Neural progenitor cell (in vitro differentiated cells): ENCODE results near the gene FEM1B. TPM values are rescaled to one million over a fixed set of nuclear protein-coding genes. Genes with fewer than 3 reads are reported as not detected.

Experiments used
- DNase-seq: peaks from one replicate; pipeline ENCODE4 v3.0.0-alpha.2; 2016; ENCODE audit warnings: low spot score
- H2AFZ ChIP-seq: fragments of 200-600 bp; sonication (generic); replicated peaks from 2 replicates; pipeline ENCODE4 v1.6.1; 2016; ENCODE audit warnings: antibody characterized with exemption
- H3F3A ChIP-seq: fragments of 200-600 bp; sonication (generic); 2 replicates; pipeline ENCODE4 v1.6.1; 2016; ENCODE audit warnings: antibody characterized with exemption, low read depth
- H3K27ac ChIP-seq: fragments of 200-600 bp; sonication (generic); 2 replicates; pipeline ENCODE4 v1.5.1; 2016; ENCODE audit warnings: mild to moderate bottlenecking
- H3K27me3 ChIP-seq: fragments of 200-600 bp; sonication (generic); 2 replicates; pipeline ENCODE4 v1.6.1; 2016; ENCODE audit warnings: mild to moderate bottlenecking, moderate library complexity
- H3K36me3 ChIP-seq: fragments of 200-600 bp; sonication (generic); 2 replicates; pipeline ENCODE4 v1.5.1; 2016
- H3K4me1 ChIP-seq: fragments of 200-600 bp; sonication (generic); 2 replicates; pipeline ENCODE4 v1.6.1; 2016; ENCODE audit warnings: mixed run types
- H3K4me2 ChIP-seq: fragments of 200-600 bp; sonication (generic); 2 replicates; pipeline ENCODE4 v1.6.1; 2016
- H3K4me3 ChIP-seq: fragments of 200-600 bp; sonication (generic); 2 replicates; pipeline ENCODE4 v1.5.1; 2016
- H3K79me2 ChIP-seq: fragments of 200-600 bp; sonication (generic); 2 replicates; pipeline ENCODE4 v1.6.1; 2016; ENCODE audit warnings: low read depth
- H3K9ac ChIP-seq: fragments of 200-600 bp; sonication (generic); 2 replicates; pipeline ENCODE4 v1.6.1; 2016
- H3K9me3 ChIP-seq: fragments of 200-600 bp; sonication (generic); 2 replicates; pipeline ENCODE4 v1.5.1; 2016; ENCODE audit warnings: low read depth
- H4K20me1 ChIP-seq: fragments of 200-600 bp; sonication (generic); 2 replicates; pipeline ENCODE4 v1.6.1; 2016; ENCODE audit warnings: low read depth
- H3K27ac Mint-ChIP-seq: 3 replicates; pipeline ENCODE4 v1.8.0; 2021; ENCODE audit warnings: mixed read lengths
- H3K27me3 Mint-ChIP-seq: 2 replicates; pipeline ENCODE4 v1.8.0; 2022; ENCODE audit warnings: low read depth, mild to moderate bottlenecking, inconsistent platforms, moderate library complexity, mixed read lengths; ENCODE audit not compliant: insufficient read depth
- H3K36me3 Mint-ChIP-seq: 3 replicates; pipeline ENCODE4 v1.8.0; 2021; ENCODE audit warnings: mixed read lengths
- H3K4me1 Mint-ChIP-seq: 3 replicates; pipeline ENCODE4 v1.8.0; 2021; ENCODE audit warnings: mixed read lengths
- H3K4me3 Mint-ChIP-seq: 3 replicates; pipeline ENCODE4 v1.8.0; 2021; ENCODE audit warnings: mild to moderate bottlenecking, moderate library complexity, mixed read lengths
- H3K9me3 Mint-ChIP-seq: 3 replicates; pipeline ENCODE4 v1.8.0; 2020; ENCODE audit warnings: mixed read lengths
- CTCF ChIP-seq: fragments of 200-600 bp; sonication (generic); IDR thresholded peaks from 2 replicates; pipeline ENCODE4 v1.5.1; 2017; ENCODE audit warnings: antibody characterized with exemption, mild to moderate bottlenecking
- EZH2 ChIP-seq: fragments of 200-600 bp; sonication (generic); IDR thresholded peaks from 2 replicates; pipeline ENCODE4 v1.6.1; 2017; ENCODE audit warnings: antibody characterized with exemption, mild to moderate bottlenecking, moderate library complexity
- EZH2phosphoT487 ChIP-seq: fragments of 200-600 bp; sonication (generic); IDR thresholded peaks from 2 replicates; pipeline ENCODE4 v1.6.1; 2017; ENCODE audit warnings: antibody characterized with exemption
- total RNA-seq: library from RNA; depleted of rRNA; stranded (reverse); fragments of >200 nt; gene quantifications from 2 replicates; pipeline ENCODE4 v1.2.3, GENCODE V29; 2015; ENCODE audit warnings: low replicate concordance

FEM1B gene
- total RNA-seq, 1 donor from 2014 or later, result 80.0 TPM

DNA sequence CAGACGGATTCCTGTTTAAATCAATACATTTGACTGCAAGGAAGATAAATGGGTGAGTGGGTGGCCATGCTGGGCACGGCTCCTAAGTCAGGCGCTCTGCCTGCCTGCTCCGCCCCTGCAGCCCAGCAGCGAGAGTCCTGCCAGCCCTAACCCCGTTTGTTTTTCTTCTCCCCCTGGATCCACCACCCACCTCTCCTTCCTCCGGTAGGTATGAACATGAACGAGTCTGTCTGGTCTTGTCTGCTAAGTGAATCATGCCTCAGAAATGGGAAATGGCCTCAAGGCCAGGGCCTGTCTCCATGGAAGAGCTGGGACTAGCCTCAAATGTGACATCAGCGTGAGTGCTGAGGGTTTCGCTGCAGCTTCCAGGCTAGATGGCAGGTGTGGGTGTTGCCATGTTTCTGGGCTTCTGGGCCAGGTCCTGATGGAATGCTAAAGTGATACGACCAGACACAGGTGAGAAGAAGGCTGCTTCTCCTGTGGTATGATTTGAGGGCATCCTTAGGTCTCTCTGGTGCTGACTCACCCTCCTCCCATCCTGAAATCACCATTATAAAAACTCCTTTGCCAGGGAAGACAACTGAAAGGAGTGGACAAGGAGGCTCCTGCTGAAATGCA is 5.6 kb upstream of the FEM1B start:
- Histone ChIP-seq H3K4me1 (peaks cover 19% of the 10 kb centered on the region), H3K36me3 (no peaks in the 10 kb centered on the region), H4K20me1 (no peaks in the 10 kb centered on the region), H3K9me3 (no peaks in the 10 kb centered on the region), H3K27ac (no peak overlapping the region), H3K27me3 (no peaks in the 10 kb centered on the region), H3K79me2 (no peaks in the 10 kb centered on the region), H3K4me3 (no peak overlapping the region), H3K4me2 (peak overlapping the region; percentile 31), H3F3A (peaks cover 13% of the 10 kb centered on the region), H3K9ac (no peak overlapping the region), H2AFZ (peak overlapping the region; percentile 73)
- Mint-ChIP-seq H3K36me3 (no peaks in the 10 kb centered on the region), H3K4me1 (peaks cover 37% of the 10 kb centered on the region), H3K4me3 (no peak overlapping the region), H3K9me3 (no peaks in the 10 kb centered on the region), H3K27ac (peak overlapping the region; percentile 31), H3K27me3 (peaks cover 5% of the 10 kb centered on the region)
- DNase-seq, result peak; percentile 31
- no peak for TF ChIP-seq CTCF
- no peak for TF ChIP-seq EZH2phosphoT487
- TF ChIP-seq EZH2, result no peak

GRCh38 chr15:68272721-68273271 is 4.7 kb upstream of the FEM1B start:
- no peak overlapping the region for H2AFZ ChIP-seq
- no peaks in the 10 kb centered on the region for H3K36me3 Mint-ChIP-seq
- peaks cover 40% of the 10 kb centered on the region for H3K4me1 Mint-ChIP-seq
- H3K9me3 ChIP-seq, result no peaks in the 10 kb centered on the region
- H3K27ac Mint-ChIP-seq, result no peak overlapping the region
- no peak overlapping the region for H3K27ac ChIP-seq
- no peak overlapping the region for H3K4me3 ChIP-seq
- H3K4me1 ChIP-seq, result peaks cover 19% of the 10 kb centered on the region
- no peaks in the 10 kb centered on the region for H3K27me3 ChIP-seq
- peaks cover 2% of the 10 kb centered on the region for H3K27me3 Mint-ChIP-seq
- H4K20me1 ChIP-seq, result no peaks in the 10 kb centered on the region
- no peak overlapping the region for H3K4me3 Mint-ChIP-seq
- H3F3A ChIP-seq, result peaks cover 17% of the 10 kb centered on the region
- no peaks in the 10 kb centered on the region for H3K9me3 Mint-ChIP-seq
- H3K79me2 ChIP-seq, result no peaks in the 10 kb centered on the region
- DNase-seq, result no peak
- no peaks in the 10 kb centered on the region for H3K36me3 ChIP-seq
- no peak overlapping the region for H3K9ac ChIP-seq
- H3K4me2 ChIP-seq, result no peak overlapping the region
- TF ChIP-seq EZH2phosphoT487 (no peak), CTCF (no peak), EZH2 (no peak)

DNA sequence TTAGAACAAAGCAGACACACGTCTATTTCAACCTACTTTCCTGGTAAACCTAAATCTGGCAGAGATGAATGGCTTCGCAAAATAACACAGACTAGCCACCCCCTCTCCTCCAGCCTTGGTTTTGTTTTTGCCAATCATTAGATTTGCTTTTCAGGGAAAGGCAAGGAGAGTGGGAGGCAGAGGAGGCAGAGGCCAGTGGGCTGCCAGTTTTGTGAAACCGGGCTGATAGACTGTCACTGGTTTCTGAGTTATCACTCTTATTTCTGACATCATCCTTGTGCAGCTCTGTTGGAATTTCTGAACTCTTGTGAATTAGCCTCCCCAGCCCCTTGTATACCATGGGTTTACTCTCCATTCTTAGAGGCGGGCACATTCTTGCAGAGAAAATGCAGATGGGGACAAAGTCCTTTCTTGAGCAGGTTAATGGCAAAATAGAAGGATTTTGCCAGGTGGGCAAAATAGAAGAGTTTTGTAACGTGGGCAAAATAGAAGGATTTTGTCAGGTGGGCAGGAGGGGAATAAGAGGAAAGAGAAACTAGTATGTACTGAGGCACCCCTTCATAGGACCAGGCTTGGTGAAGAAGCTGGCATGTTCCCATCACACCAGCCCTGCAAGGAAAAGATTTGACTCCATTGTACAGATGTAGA is 3.2 kb upstream of the FEM1B start:
- no peak for TF ChIP-seq EZH2phosphoT487
- TF ChIP-seq EZH2, result no peak
- TF ChIP-seq CTCF, result no peak
- no peak overlapping the region for H3K4me3 ChIP-seq
- Mint-ChIP-seq H3K27me3 (peaks cover 4% of the 10 kb centered on the region), H3K9me3 (no peaks in the 10 kb centered on the region), H3K4me1 (peaks cover 42% of the 10 kb centered on the region), H3K27ac (no peak overlapping the region), H3K4me3 (no peak overlapping the region), H3K36me3 (no peaks in the 10 kb centered on the region)
- H4K20me1 ChIP-seq, result peaks cover 10% of the 10 kb centered on the region
- peaks cover 23% of the 10 kb centered on the region for H3K4me1 ChIP-seq
- no peaks in the 10 kb centered on the region for H3K36me3 ChIP-seq
- H3K9me3 ChIP-seq, result no peaks in the 10 kb centered on the region
- H3K79me2 ChIP-seq, result peaks cover 14% of the 10 kb centered on the region
- no peak overlapping the region for H3K9ac ChIP-seq
- H2AFZ ChIP-seq, result no peak overlapping the region
- peaks cover 31% of the 10 kb centered on the region for H3F3A ChIP-seq
- H3K27me3 ChIP-seq, result no peaks in the 10 kb centered on the region
- DNase-seq, result no peak
- no peak overlapping the region for H3K27ac ChIP-seq
- no peak overlapping the region for H3K4me2 ChIP-seq
